Gastroesophageal sphincter (tissue), 3 donors: ENCODE data around the gene FUT3.

ENCODE experiments used
- CTCF ChIP-seq, 4 experiments: fragments of 200-600 bp in 2 of 4; fragments of 450-650 bp in 2 of 4; sonication (generic) in 1 of 4; IDR thresholded peaks; one replicate each; pipeline ENCODE4 v1.5.1; 2017 to 2019; ENCODE audit warnings: antibody characterized with exemption in 4 of 4, mild to moderate bottlenecking in 2 of 4, moderate library complexity in 2 of 4
- EP300 ChIP-seq: sonication (generic); formaldehyde crosslinking; IDR thresholded peaks from one replicate; pipeline ENCODE4 v1.6.1; 2017; ENCODE audit warnings: antibody characterized with exemption, mild to moderate bottlenecking
- POLR2A ChIP-seq, 2 donors: fragments of 450-650 bp; IDR thresholded peaks; one replicate each; pipeline ENCODE4 v1.6.1; 2017; ENCODE audit warnings: antibody characterized with exemption in 2 of 2, mild to moderate bottlenecking in 2 of 2, moderate library complexity in 1 of 2
- POLR2AphosphoS5 ChIP-seq: sonication (generic); formaldehyde crosslinking; IDR thresholded peaks from one replicate; pipeline ENCODE4 v1.6.1; 2017; ENCODE audit warnings: antibody characterized with exemption

DNA sequence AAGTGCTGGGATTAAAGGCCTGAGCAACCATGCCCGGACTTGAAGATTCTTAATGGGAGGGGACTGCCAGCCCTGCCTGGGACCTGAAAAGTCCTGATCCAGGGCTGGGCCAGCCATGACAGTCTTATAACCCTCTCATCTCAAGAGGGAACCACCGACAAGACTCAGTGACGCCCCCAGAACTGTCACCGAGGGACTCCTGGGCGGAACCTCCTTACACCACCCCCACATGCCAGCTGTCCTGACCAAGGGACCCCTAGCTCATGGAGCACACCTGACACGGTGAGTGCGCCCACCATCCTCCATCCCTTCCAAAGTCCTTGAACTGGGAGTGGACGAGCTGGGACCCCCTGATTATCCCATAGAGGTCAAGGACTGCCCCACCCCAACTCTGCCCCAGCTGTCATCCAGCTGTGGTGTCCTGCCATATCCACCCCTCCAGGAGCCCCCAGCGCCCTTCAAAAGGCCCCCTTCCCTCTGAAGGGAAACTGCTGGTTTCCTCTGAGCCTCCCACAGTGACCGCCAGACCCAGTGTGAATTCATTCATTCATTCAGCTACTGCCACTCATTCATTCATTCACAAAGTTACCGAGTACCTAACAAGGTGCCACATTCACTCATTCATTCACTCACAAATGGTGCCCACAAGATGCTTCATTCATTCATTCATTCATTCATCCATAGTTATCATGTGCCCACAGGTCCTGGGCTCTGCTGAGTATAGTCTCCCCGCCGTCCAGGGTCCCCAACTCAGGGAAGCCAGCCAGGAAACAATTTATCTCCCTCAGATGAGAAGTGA, 48.7 kb upstream of the FUT3 start:
- TF ChIP-seq CTCF (IDR thresholded peaks at IDR 0.05) (no peak), EP300 (no peak), POLR2A (IDR thresholded peaks at IDR 0.05) (no peak), POLR2AphosphoS5 (no peak)
